HepG2 (cell line): ENCODE results near the gene YBX2. TPM values are rescaled to one million over a fixed set of nuclear protein-coding genes. Genes with fewer than 3 reads are reported as not detected.
A peak's percentile ranks its signal among the peaks of the same experiment; 100 is the strongest.

Experiments
- ATAC-seq: fragments of 200-7000 bp; cut with Tn5 transposase; 3 replicates; pipeline ENCODE4 v1.9.1; 2020; ENCODE audit warnings: mild to moderate bottlenecking, moderate library complexity
- BruUV-seq: library from RNA; stranded (reverse); fragments of 400-500 nt; replicated peaks from 2 replicates; lab custom pipeline; 2021; lab: Mats Ljungman, UMichigan
- CTCF ChIA-PET: fragments of 300-600 bp; formaldehyde crosslinking; extraction: SDS; loops from one replicate; lab custom pipeline; 2021; ENCODE audit warnings: low total read pairs, inconsistent platforms, low intra/inter-chr PET ratio; lab: Yijun Ruan, JAX
- POLR2A ChIA-PET: fragments of 350-600 bp; sonication (Branson Sonifier 250); formaldehyde crosslinking; loops from one replicate; lab custom pipeline; 2020; ENCODE audit warnings: antibody characterized with exemption, inconsistent platforms; lab: Yijun Ruan, JAX
- DNase-seq: peaks from one replicate; pipeline ENCODE4 v3.0.0-alpha.2; 2015; ENCODE audit warnings: low spot score
- FAIRE-seq: peaks from 3 replicates; lab custom pipeline; 2011; peaks lifted over from hg19 to GRCh38; lab: Jason Lieb, UNC
- H2AFZ ChIP-seq: one replicate; pipeline ENCODE4 v1.6.1; 2011; ENCODE audit warnings: low read length, inconsistent platforms
- H3K27ac ChIP-seq: fragments of 300-600 bp; 3 replicates; pipeline ENCODE4 v1.8.0; 2011; ENCODE audit warnings: mixed run types, mild to moderate bottlenecking, mixed read lengths, low read length, inconsistent platforms; ENCODE audit not compliant: insufficient read depth; ENCODE audit errors: extremely low read length
- H3K27me3 ChIP-seq, 2 experiments: fragments of 200-600 bp in 1 of 2; 2 replicates in 1 of 2; 3 replicates in 1 of 2; pipeline versions ENCODE4 v1.6.0 to v1.8.0; 2011; ENCODE audit warnings: low read length in 2 of 2, mild to moderate bottlenecking in 2 of 2, moderate library complexity in 2 of 2, inconsistent platforms in 1 of 2; ENCODE audit not compliant: insufficient read depth in 2 of 2, control insufficient read depth in 1 of 2
- H3K36me3 ChIP-seq, 2 experiments: fragments of 200-600 bp in 1 of 2; replicated peaks in 1 of 2; 2 replicates in 1 of 2; 3 replicates in 1 of 2; pipeline versions ENCODE4 v1.5.1 to v1.8.0; 2011; ENCODE audit warnings: low read length in 2 of 2, inconsistent platforms in 1 of 2; ENCODE audit not compliant: insufficient read depth in 2 of 2, control insufficient read depth in 1 of 2
- H3K4me1 ChIP-seq: 2 replicates; pipeline ENCODE4 v1.5.1; 2012; ENCODE audit warnings: low read length, inconsistent platforms; ENCODE audit not compliant: insufficient read depth
- H3K4me2 ChIP-seq: 2 replicates; pipeline ENCODE4 v1.6.0; 2011; ENCODE audit warnings: low read depth, low read length, inconsistent platforms
- H3K4me3 ChIP-seq, 3 experiments: fragments of 200-600 bp in 1 of 3; sonication (generic), shearing (Covaris generic) in 1 of 3; replicated peaks in 1 of 3; 2 replicates each; pipeline ENCODE4 v1.5.1; 2011 to 2016; ENCODE audit warnings: low read length in 3 of 3, inconsistent platforms in 2 of 3, low read depth in 2 of 3, mild to moderate bottlenecking in 2 of 3, control low read depth in 1 of 3, mixed read lengths in 1 of 3; ENCODE audit not compliant: insufficient read depth in 1 of 3
- H3K79me2 ChIP-seq: one replicate; pipeline ENCODE4 v1.6.1; 2011; ENCODE audit warnings: low read length, inconsistent platforms; ENCODE audit not compliant: insufficient read depth
- H3K9ac ChIP-seq: 2 replicates; pipeline ENCODE4 v1.6.0; 2011; ENCODE audit warnings: mild to moderate bottlenecking, low read depth, low read length, inconsistent platforms; ENCODE audit not compliant: insufficient read depth
- H3K9me3 ChIP-seq: 2 replicates; pipeline ENCODE4 v1.5.1; 2012; ENCODE audit warnings: mild to moderate bottlenecking, low read length
- H4K20me1 ChIP-seq: 2 replicates; pipeline ENCODE4 v1.6.0; 2011; ENCODE audit warnings: inconsistent platforms, mild to moderate bottlenecking, low read length, moderate library complexity; ENCODE audit not compliant: insufficient read depth
- BCL6 ChIP-seq: IDR thresholded peaks from 2 replicates; pipeline ENCODE4 v1.6.1; 2016; ENCODE audit warnings: missing genetic modification reagents, missing compliant biosample characterization
- KDM5A ChIP-seq: fragments of 200-600 bp; sonication (generic); IDR thresholded peaks from 2 replicates; pipeline ENCODE4 v1.7.0; 2018; ENCODE audit warnings: antibody characterized with exemption, mild to moderate bottlenecking, low read length, borderline replicate concordance
- NR2C2 ChIP-seq: sonication (generic); formaldehyde crosslinking; IDR thresholded peaks from 2 replicates; pipeline ENCODE4 v1.4.0; 2020; ENCODE audit warnings: missing genetic modification reagents, mild to moderate bottlenecking, moderate library complexity, borderline replicate concordance
- POLR2G ChIP-seq: fragments of 200-400 bp; formaldehyde crosslinking; IDR thresholded peaks from 2 replicates; pipeline ENCODE4 v1.6.1; 2018; ENCODE audit warnings: mild to moderate bottlenecking, low read depth, low read length, moderate library complexity
- RBFOX2 ChIP-seq: fragments of 200-400 bp; formaldehyde crosslinking; IDR thresholded peaks from 2 replicates; pipeline ENCODE4 v1.6.1; 2017; ENCODE audit warnings: low read depth, mild to moderate bottlenecking, low read length
- TFAP4 ChIP-seq: sonication (generic); IDR thresholded peaks from 2 replicates; pipeline ENCODE4 v1.6.1; 2016; ENCODE audit warnings: low read depth, borderline replicate concordance
- THAP11 ChIP-seq: IDR thresholded peaks from 2 replicates; pipeline ENCODE4 v1.6.1; 2016; ENCODE audit warnings: missing biosample characterization, missing genetic modification reagents
- ZBTB3 ChIP-seq: sonication (generic); formaldehyde crosslinking; IDR thresholded peaks from 2 replicates; pipeline ENCODE4 v1.4.0; 2020; ENCODE audit warnings: low read depth, mild to moderate bottlenecking, moderate library complexity, missing genetic modification reagents, borderline replicate concordance
- ZNF142 ChIP-seq: sonication (generic); formaldehyde crosslinking; IDR thresholded peaks from 2 replicates; pipeline ENCODE4 v1.4.0; 2020; ENCODE audit warnings: missing genetic modification reagents
- ZNF670 ChIP-seq: sonication (generic); formaldehyde crosslinking; IDR thresholded peaks from 2 replicates; pipeline ENCODE4 v1.8.0; 2022; ENCODE audit warnings: mild to moderate bottlenecking, missing genetic modification reagents, borderline replicate concordance
- WGBS: methylation state at CpG from one replicate; pipeline ENCODE4 v1.1.6; 2017; ENCODE audit warnings: low lambda C conversion rate; 5-methylcytosine and 5-hydroxymethylcytosine counted together
- in situ Hi-C: cut with HindIII; loops from 2 replicates; pipeline ENCODE4 v1.10.0; 2017; ENCODE audit warnings: low pct_unique_long_range_greater_than_20kb; ENCODE audit not compliant: extremely low pct_ligation_motif_present
- intact Hi-C: fragments of 100-400 bp; cut with micrococcal nuclease; formaldehyde crosslinking; loops from one replicate; pipeline ENCODE4 v1.10.0; 2022; ENCODE audit not compliant: unreplicated experiment
- polyA plus RNA-seq, 8 experiments: library from polyadenylated mRNA; depleted of rRNA in 3 of 8; stranded (reverse) in 7 of 8; unstranded in 1 of 8; fragments of >200 nt; fragmentation: Illumina TruSeq in 4 of 8; extraction: Trizol in 4 of 8; gene quantifications; 2 replicates each; pipeline versions ENCODE4 v1.2.1 to v1.2.3, GENCODE V29; 2011 to 2016; ENCODE audit warnings: low read depth in 4 of 8, missing spikeins in 1 of 8, mixed read lengths in 1 of 8; ENCODE audit not compliant: insufficient read depth in 1 of 8
- total RNA-seq, 5 experiments: library from RNA; depleted of rRNA; stranded (reverse); fragments of >200 nt; fragmentation: Illumina TruSeq; extraction: Trizol; gene quantifications; 2 replicates each; pipeline ENCODE4 v1.2.3, GENCODE V29; 2016; ENCODE audit warnings: low read depth in 1 of 5
- TF ChIP-seq, protein P1 (sequence below): sonication (generic); formaldehyde crosslinking; IDR thresholded peaks from 2 replicates; pipeline ENCODE4 v1.4.0; 2020; ENCODE audit warnings: missing genetic modification reagents
- TF ChIP-seq, protein P2 (sequence below): IDR thresholded peaks from 2 replicates; pipeline ENCODE4 v1.6.1; 2016; ENCODE audit warnings: missing genetic modification reagents, missing compliant biosample characterization

YBX2 gene
- total and polyA plus RNA-seq, 2 of the 13 experiments (the other 11 are each of a cell fraction or from before 2014, with no cell fraction given) = 0.12 to 0.22 TPM

DNA sequence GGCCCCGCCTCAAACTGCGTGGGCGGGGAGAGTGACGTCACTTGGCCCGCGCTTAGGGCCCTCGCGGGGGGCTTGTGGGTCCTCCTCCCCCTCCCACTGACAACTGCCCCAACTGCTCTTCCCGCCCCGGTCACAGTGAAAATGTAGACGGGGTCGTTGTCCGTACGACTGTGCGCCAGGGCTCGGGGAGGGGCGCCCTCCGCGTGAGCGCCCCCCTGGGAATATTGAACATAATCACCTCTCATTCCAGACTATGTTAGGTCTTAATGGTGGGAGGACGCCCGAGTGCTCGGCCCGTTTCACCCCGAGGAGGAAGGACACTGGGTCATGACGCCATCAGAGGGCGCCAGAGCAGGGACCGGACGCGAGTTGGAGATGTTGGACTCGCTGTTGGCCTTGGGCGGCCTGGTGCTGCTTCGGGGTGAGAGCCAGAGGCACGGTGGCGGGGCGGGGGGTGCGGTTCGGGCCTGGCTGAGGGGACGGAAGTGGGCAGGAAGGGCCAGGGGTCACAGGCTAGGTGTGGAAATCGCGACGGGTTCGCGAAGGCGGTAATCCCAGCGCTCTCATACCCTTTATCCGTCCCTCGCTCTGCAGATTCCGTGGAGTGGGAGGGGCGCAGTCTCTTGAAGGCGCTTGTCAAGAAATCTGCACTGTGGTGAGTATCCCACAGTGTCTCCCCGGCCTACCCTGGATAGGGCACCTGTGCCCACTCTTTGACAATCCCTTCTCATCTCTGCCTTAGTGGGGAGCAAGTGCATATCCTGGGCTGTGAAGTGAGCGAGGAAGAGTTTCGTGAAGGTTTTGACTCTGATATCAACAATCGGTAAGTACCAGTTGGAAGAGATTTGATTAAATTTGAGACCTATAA lies 42.0 kb downstream of the YBX2 start, which contains the start of gene ELP5 (continued):
- TF ChIP-seq, protein P1, sequence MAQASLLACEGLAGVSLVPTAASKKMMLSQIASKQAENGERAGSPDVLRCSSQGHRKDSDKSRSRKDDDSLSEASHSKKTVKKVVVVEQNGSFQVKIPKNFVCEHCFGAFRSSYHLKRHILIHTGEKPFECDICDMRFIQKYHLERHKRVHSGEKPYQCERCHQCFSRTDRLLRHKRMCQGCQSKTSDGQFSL (CRISPR knock-in tag) = peak; percentile 84
- TF ChIP-seq ZNF142 = 0 out of 2 replicates have a peak, but pooled peaks have one; percentile 22
- TF ChIP-seq BCL6 = no peak

DNA sequence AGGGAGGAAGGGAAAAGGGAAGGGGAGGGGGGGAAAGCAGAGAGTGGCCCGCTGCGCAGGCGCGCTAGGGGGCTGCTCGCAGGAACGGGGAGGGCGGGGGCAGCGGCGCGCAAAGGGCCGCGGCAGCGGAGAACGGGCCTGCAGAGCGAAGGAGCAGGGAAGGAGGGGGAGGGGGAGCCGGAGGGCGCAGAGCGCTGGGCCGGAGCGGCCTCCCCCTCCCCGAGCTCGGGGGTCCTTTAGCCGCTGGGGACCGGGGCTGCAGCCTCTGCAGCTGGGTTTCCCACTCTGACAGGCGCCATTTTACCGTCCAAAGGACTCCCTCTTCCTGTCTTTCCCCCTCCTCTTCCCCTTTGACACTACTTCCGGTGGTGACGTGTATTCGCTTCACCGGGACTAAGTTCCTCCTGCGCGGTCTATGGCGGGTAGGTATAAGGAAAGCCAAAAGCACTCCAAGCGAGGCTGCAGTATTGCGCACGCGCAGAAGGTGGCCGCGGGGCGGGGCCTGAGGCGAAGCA lies 42.7 kb downstream of the YBX2 start, which contains the start of gene CTDNEP1:
Gene CTDNEP1 (minus strand): TSS at position 74 of the 515 bp plus-strand sequence. CDS start 438 bp downstream, outside the sequence.
- DNase-seq (peak; percentile 99), FAIRE-seq (peak; percentile 97), ATAC-seq (peak; percentile 93)
- peak within 1 kb of the TSS; percentile 96 for H3K9ac ChIP-seq
- H4K20me1 ChIP-seq = no peaks in the 10 kb centered on the region
- intact Hi-C loops = no loop called here
- CTCF ChIA-PET = interaction anchor here (1.5 kb wide), 2 partner anchors 29 to 44 kb away, joined by 4 to 5 read pairs; partner anchors contain the start of gene SLC2A4
- H2AFZ ChIP-seq = no peak within 1 kb of the TSS
- H3K27ac ChIP-seq = peak within 1 kb of the TSS; percentile 99
- WGBS = under 1% methylated on average over 22 of the region's 41 CpGs
- H3K79me2 ChIP-seq = peaks cover 54% of the 10 kb centered on the region
- in situ Hi-C loops = no loop called here
- peaks cover 0 to 2% of the 10 kb centered on the region in 2 experiments; a peak in 1 of 5 replicates for H3K27me3 ChIP-seq
- H3K4me1 ChIP-seq = peaks cover 38% of the 10 kb centered on the region
- H3K4me2 ChIP-seq = peak within 1 kb of the TSS; percentile 91
- peaks cover 9 to 18% of the 10 kb centered on the region in 2 experiments; a peak in 4 of 5 replicates for H3K36me3 ChIP-seq
- POLR2A ChIA-PET = interaction anchor here (0.7 to 2.6 kb wide), 10 partner anchors 10 to 78 kb away, joined by 3 to 34 read pairs (median 10); partner anchors contain the start of genes ACADVL, ASGR1, DLG4 and DVL2
- H3K4me3 ChIP-seq = peak within 1 kb of the TSS; percentile 95 to 99 (median 96)
- no TSS peak for BruUV-seq
- no peaks in the 10 kb centered on the region for H3K9me3 ChIP-seq
- 0 out of 2 replicates have a peak, but pooled peaks have one; percentile 29 for TF ChIP-seq TFAP4
- peak; percentile 33; the same call in 1 of the 2 replicates for TF ChIP-seq ZBTB3
- peak; percentile 82 for TF ChIP-seq KDM5A
- TF ChIP-seq, protein P2, sequence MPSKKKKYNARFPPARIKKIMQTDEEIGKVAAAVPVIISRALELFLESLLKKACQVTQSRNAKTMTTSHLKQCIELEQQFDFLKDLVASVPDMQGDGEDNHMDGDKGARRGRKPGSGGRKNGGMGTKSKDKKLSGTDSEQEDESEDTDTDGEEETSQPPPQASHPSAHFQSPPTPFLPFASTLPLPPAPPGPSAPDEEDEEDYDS (CRISPR knock-in tag) = peak; percentile 76
- peak; percentile 58 for TF ChIP-seq POLR2G
- TF ChIP-seq RBFOX2 = peak; percentile 76
- TF ChIP-seq ZNF670 (CRISPR knock-in tag) = no peak
- TF ChIP-seq THAP11 (CRISPR knock-in tag) = peak; percentile 91
- TF ChIP-seq NR2C2 (CRISPR knock-in tag) = peak; percentile 91; the same call in 1 of the 2 replicates
